ENCODE measurements around the gene CEPT1. TPM values are rescaled to one million over a fixed set of nuclear protein-coding genes. Genes with fewer than 3 reads are reported as not detected.
A peak's percentile ranks its signal among the peaks of the same experiment; 100 is the strongest.

CEPT1 gene
- total and polyA plus RNA-seq, 10 of the 15 experiments (the other 5 are each of a cell fraction or from before 2014, with no cell fraction given): 29.4 to 77.9 (median 54.8) TPM

- Histone ChIP-seq H4K20me1 (ENCODE audit: control insufficient read depth, insufficient read depth) (no peaks in the 10 kb centered on the region), H3K36me3 (ENCODE audit: control insufficient read depth in 2 of 2, insufficient read depth in 2 of 2, low read length in 1 of 2) (peaks cover 17 to 18% of the 10 kb centered on the region in 2 experiments; a peak in 3 of 4 replicates), H2AFZ (ENCODE audit: control insufficient read depth, low read depth, low read length) (no peak overlapping the region), H3K4me2 (ENCODE audit: control insufficient read depth, insufficient read depth) (peak overlapping the region; percentile 99), H3K4me1 (ENCODE audit: control insufficient read depth, insufficient read depth, low read length) (peaks cover 34% of the 10 kb centered on the region), H3K27me3 (replicated peaks in 1 of 2; ENCODE audit: control insufficient read depth in 2 of 2, insufficient read depth in 2 of 2, low read length in 1 of 2) (no peaks in the 10 kb centered on the region), H3K9ac (ENCODE audit: control insufficient read depth, insufficient read depth, low read length) (peak overlapping the region; percentile 93), H3K27ac (ENCODE audit: control insufficient read depth, insufficient read depth) (peak overlapping the region; percentile 92), H3K9me3 (replicated peaks; ENCODE audit: control insufficient read depth, insufficient read depth, low read length) (no peaks in the 10 kb centered on the region), H3K79me2 (ENCODE audit: control insufficient read depth, insufficient read depth, low read length) (peaks cover 99% of the 10 kb centered on the region), H3K4me3 (peak overlapping the region; percentile 73)
- intact Hi-C loops (cut with micrococcal nuclease; ENCODE audit: unreplicated experiment): loop anchor here (5.0 kb wide), 1 partner anchor 167 kb away; no protein-coding TSS in a partner anchor
- CTCF ChIA-PET: interaction anchor here (0.7 to 14.9 kb wide), 15 partner anchors 10 to 427 kb away, joined by 3 to 239 read pairs (median 5); partner anchors contain the start of genes CEPT1 and DRAM2
- WGBS (ENCODE audit: insufficient coverage, insufficient replicate concordance, low lambda C conversion rate, missing lambda C conversion rate): 46% methylated on average over 5 of the region's 5 CpGs
- RAD21 ChIA-PET (ENCODE audit: unreplicated experiment): interaction anchor here (0.8 to 15.0 kb wide), 17 partner anchors 11 to 319 kb away, joined by 3 to 542 read pairs (median 6); no protein-coding TSS in a partner anchor
- FAIRE-seq (no peak), DNase-seq (ENCODE audit: low read depth, low spot score) (no peak), ATAC-seq (no peak)
- in situ Hi-C loops (cut with MboI): no loop called here
- POLR2A ChIA-PET: interaction anchor here (0.9 to 12.8 kb wide), 15 partner anchors 11 to 325 kb away, joined by 3 to 371 read pairs (median 4); partner anchors contain the start of gene CD53
- BruUV-seq (replicated peaks): no TSS peak
- TF ChIP-seq FOS (IDR thresholded peaks at IDR 0.05; ENCODE audit: borderline replicate concordance, extremely low read depth, insufficient read length) (no peak), POLR2A (IDR thresholded peaks at IDR 0.05; ENCODE audit: low read depth, low read length) (peak; percentile 42), ZBTB11 (CRISPR knock-in tag; IDR thresholded peaks at IDR 0.05) (0 out of 2 replicates have a peak, but pooled peaks have one; percentile 11), FOXM1 (IDR thresholded peaks at IDR 0.05; ENCODE audit: low read depth, low read length) (no peak), KDM1A (IDR thresholded peaks at IDR 0.05; ENCODE audit: borderline replicate concordance) (no peak), IRF4 (IDR thresholded peaks at IDR 0.05; ENCODE audit: low read depth, low read length) (0 out of 2 replicates have a peak, but pooled peaks have one; percentile 1), POLR2AphosphoS5 (IDR thresholded peaks at IDR 0.05; ENCODE audit: low read length) (peak; percentile 49; the same call in 1 of the 2 replicates)
- SMC1A ChIA-PET (ENCODE audit: uncharacterized antibody, unreplicated experiment): interaction anchor here (0.9 to 8.7 kb wide), 21 partner anchors 13 to 325 kb away, joined by 3 to 284 read pairs (median 4); no protein-coding TSS in a partner anchor
Measured at GRCh38 chr1:111198836-111199235, 58.8 kb downstream of the CEPT1 start.

Data from GM12878 (cell line).